ENCODE data around the gene CTRL. TPM values are rescaled to one million over a fixed set of nuclear protein-coding genes. Genes with fewer than 3 reads are reported as not detected.
A peak's percentile ranks its signal among the peaks of the same experiment; 100 is the strongest.

The CTRL gene
- total and polyA plus RNA-seq, 5 donors: 0.37 to 0.94 (median 0.54) TPM; not detected in 1

- Histone ChIP-seq H3K27me3 (ENCODE audit: control insufficient read depth, insufficient read depth) (no peaks in the 10 kb centered on the region), H3K9me3 (ENCODE audit: control insufficient read depth, low read length) (no peaks in the 10 kb centered on the region), H3K4me1 (ENCODE audit: control insufficient read depth, insufficient read depth, low read length) (no peaks in the 10 kb centered on the region), H3K27ac (ENCODE audit: low read length) (no peak overlapping the region), H3K4me3 (ENCODE audit: low read length) (no peak overlapping the region)
- intact Hi-C loops (cut with DNase I): no loop called here
- 70% methylated on average over 4 of the region's 4 CpGs for WGBS
- ATAC-seq (no peak), DNase-seq (no peak)
These were observed 28.8 kb downstream of the CTRL start for GRCh38 chr16:67902831-67903230.

DNA sequence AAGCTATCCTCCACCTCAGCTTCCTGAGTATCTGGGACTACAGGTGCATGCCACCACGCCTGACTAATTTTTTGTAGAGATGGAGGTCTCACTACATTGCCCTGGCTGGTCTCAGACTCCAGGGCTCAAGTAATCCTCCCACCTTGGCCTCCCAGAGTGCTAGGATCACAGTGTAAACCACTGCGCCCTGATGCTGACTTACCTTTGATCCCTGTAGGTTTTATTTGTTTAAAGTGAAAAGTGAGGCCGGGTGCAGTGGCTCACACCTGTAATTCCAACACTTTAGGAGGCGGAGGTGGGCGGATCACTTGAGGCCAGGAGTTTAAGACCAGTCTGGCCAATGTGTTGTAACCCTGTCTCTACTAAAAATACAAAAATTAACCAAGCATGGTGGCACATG, 29.9 kb downstream of the CTRL start:
- intact Hi-C loops (cut with DNase I): no loop called here
- no peak for ATAC-seq

DNA sequence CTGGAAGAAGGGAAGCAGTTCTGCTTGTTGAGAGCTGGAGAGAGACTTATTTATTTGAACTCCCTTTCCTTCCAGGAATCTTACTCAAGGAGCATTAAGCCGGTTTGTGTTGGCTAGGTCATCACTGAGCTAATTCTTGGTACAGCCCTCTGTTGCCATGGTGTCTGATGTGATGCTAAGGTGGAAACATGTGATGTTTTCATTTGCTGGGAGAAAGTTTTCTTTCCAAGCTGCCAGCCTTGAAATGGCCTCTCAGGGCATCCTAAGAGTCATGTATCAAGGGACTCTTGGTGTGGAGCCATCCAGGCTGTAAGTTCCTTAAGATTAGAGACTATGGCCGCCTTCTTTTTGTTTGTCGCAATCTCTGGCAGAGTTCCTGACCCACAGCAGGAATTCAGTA, 34.4 kb downstream of the CTRL start:
- peak; percentile 69 to 82 for ATAC-seq
- intact Hi-C loops (cut with DNase I): no loop called here
- WGBS: 56% methylated on average over 3 of the region's 3 CpGs

More for the DNA sequence above, 29.9 kb downstream of the CTRL start:
- Histone ChIP-seq H3K9me3 (ENCODE audit: control insufficient read depth, low read length) (no peaks in the 10 kb centered on the region), H3K4me3 (ENCODE audit: low read length) (no peak overlapping the region), H3K4me1 (ENCODE audit: control insufficient read depth, insufficient read depth, low read length) (no peaks in the 10 kb centered on the region), H3K27ac (ENCODE audit: low read length) (no peak overlapping the region), H3K27me3 (ENCODE audit: control insufficient read depth, insufficient read depth) (no peaks in the 10 kb centered on the region)
- 96% methylated on average over 5 of the region's 5 CpGs for WGBS
- DNase-seq: no peak

GRCh38 chr16:67893743-67894399, 37.8 kb downstream of the CTRL start:
- no peak for DNase-seq
- peak overlapping the region; percentile 98 for H3K27ac ChIP-seq (ENCODE audit: low read length)
- intact Hi-C loops (cut with DNase I): no loop called here
- H3K9me3 ChIP-seq (ENCODE audit: control insufficient read depth, low read length): no peaks in the 10 kb centered on the region
- H3K27me3 ChIP-seq (ENCODE audit: control insufficient read depth, insufficient read depth): no peaks in the 10 kb centered on the region
- no peak for ATAC-seq
- WGBS: 23% methylated on average over 14 of the region's 14 CpGs
- peak overlapping the region; percentile 68 for H3K4me3 ChIP-seq (ENCODE audit: low read length)
- peaks cover 3% of the 10 kb centered on the region for H3K4me1 ChIP-seq (ENCODE audit: control insufficient read depth, insufficient read depth, low read length)

More for the DNA sequence above, 34.4 kb downstream of the CTRL start:
- no peak overlapping the region for H3K4me3 ChIP-seq (ENCODE audit: low read length)
- H3K4me1 ChIP-seq (ENCODE audit: control insufficient read depth, insufficient read depth, low read length): peaks cover 3% of the 10 kb centered on the region
- peak overlapping the region; percentile 24 for H3K27ac ChIP-seq (ENCODE audit: low read length)
- H3K9me3 ChIP-seq (ENCODE audit: control insufficient read depth, low read length): no peaks in the 10 kb centered on the region
- no peaks in the 10 kb centered on the region for H3K27me3 ChIP-seq (ENCODE audit: control insufficient read depth, insufficient read depth)
- DNase-seq: peak in 1 of 3 donors; percentile 44

DNA sequence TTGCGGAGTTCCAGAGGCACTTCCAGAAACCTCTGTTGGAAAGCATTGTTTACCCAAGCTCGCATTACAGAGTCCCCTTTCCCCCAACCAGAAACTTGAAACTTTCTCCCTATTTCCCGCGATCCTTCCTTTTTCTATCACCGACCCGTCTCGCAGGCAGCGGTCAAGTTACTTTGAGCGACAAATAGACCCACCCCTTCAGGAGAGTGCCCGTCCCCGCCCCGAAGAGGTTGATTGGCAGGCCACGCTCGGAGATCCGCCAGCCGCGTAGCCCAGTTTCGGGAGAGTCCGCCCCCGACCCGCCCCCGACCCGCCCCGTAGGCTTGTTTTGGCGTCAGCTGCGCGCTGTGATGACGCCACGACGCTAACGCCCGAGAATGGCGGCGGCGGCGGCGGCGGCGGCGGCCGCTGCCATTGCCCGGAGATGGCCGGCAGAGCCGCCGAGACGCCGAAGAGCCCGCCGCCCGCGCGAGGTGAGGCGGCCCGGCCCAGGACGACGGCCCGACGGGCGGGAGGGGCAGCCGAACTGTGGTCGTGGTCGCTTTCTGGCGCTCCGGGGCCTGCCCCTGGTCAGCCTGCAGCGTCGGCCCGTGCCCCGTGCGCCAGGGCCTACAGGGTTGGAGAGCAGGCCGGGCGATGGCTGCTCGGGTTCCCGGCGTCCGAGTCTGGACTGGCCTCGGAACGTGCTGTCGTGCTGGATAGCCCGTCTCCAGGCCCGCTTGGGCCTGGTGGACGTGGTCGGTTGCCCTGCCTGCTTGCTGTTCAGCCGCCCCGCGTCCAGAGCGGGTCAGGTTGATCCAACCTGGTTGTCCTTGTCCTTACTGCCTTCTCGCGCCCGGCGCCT, 38.5 kb downstream of the CTRL start, which contains the start of gene PSKH1:
TSS of gene PSKH1 (plus strand) at position 356 of the 844 bp plus-strand sequence. CDS start 15,496 bp downstream, outside the sequence.
- DNase-seq (peak; percentile 97 to 99 (median 99)), ATAC-seq (peak; percentile 94 to 97)
- intact Hi-C loops (cut with DNase I): no loop called here
- no peaks in the 10 kb centered on the region for H3K27me3 ChIP-seq (ENCODE audit: control insufficient read depth, insufficient read depth)
- H3K9me3 ChIP-seq (ENCODE audit: control insufficient read depth, low read length): no peaks in the 10 kb centered on the region
- under 1% methylated on average over 90 of the region's 90 CpGs for WGBS
- peak within 1 kb of the TSS; percentile 68 for H3K4me3 ChIP-seq (ENCODE audit: low read length)
- peaks cover 3% of the 10 kb centered on the region for H3K4me1 ChIP-seq (ENCODE audit: control insufficient read depth, insufficient read depth, low read length)
- H3K27ac ChIP-seq (ENCODE audit: low read length): peak within 1 kb of the TSS; percentile 98

DNA sequence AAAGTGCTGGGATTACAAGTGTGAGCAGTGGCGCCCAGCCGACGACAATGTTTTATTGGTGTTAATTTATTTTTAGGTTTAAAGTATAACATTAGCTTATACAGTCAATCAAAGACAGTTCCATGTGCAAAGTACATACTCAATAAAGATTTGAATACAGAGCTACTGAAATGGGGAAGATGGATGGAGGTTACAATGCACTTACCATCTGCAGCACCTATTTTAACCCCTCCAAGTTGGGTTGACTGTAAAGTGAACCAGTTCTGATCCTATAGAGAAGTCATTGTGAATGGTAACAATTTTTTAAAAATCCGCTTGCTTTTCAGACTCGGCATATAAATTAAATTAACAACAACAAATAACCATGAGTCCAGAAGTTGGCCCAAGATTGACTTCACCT, 39.3 kb downstream of the CTRL start:
- H3K27me3 ChIP-seq (ENCODE audit: control insufficient read depth, insufficient read depth): no peaks in the 10 kb centered on the region
- H3K4me3 ChIP-seq (ENCODE audit: low read length): peak overlapping the region; percentile 68
- no peak overlapping the region for H3K27ac ChIP-seq (ENCODE audit: low read length)
- WGBS: 68% methylated on average over 5 of the region's 5 CpGs
- DNase-seq: no peak
- no peaks in the 10 kb centered on the region for H3K9me3 ChIP-seq (ENCODE audit: control insufficient read depth, low read length)
- intact Hi-C loops (cut with DNase I): no loop called here
- peaks cover 3% of the 10 kb centered on the region for H3K4me1 ChIP-seq (ENCODE audit: control insufficient read depth, insufficient read depth, low read length)
- ATAC-seq: no peak

- H3K27me3 ChIP-seq (ENCODE audit: control insufficient read depth, insufficient read depth): no peaks in the 10 kb centered on the region
- no peak overlapping the region for H3K4me3 ChIP-seq (ENCODE audit: low read length)
- no peak for ATAC-seq
- no peaks in the 10 kb centered on the region for H3K9me3 ChIP-seq (ENCODE audit: control insufficient read depth, low read length)
- no peaks in the 10 kb centered on the region for H3K4me1 ChIP-seq (ENCODE audit: control insufficient read depth, insufficient read depth, low read length)
- intact Hi-C loops (cut with DNase I): loop anchor here in 1 of 4 donors (10.0 kb wide), 1 partner anchor 146 kb away; no protein-coding TSS in a partner anchor
- 84% methylated on average over 3 of the region's 3 CpGs for WGBS
- H3K27ac ChIP-seq (ENCODE audit: low read length): no peak overlapping the region
- DNase-seq: no peak
These were observed 43.3 kb downstream of the CTRL start for GRCh38 chr16:67888331-67888730.

DNA sequence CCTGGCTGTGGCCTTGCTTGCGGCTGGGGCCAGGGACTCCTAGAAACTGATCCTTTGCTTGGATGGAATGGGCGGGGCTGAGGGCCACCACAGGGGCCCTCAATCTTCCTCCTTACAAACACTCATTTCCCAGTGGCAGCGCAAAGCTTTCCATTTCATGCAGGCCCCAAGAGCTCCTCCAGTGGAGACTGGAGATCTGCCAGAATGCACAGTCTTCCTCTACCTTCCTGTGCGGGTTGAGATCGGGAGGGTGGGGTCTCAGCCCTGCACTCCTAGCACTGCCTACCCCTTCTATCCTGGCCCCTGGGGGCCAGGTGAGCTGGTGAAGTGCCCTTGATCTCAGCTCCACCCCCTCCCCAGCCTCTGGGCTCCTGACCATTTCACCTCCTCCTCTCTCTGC, 45.3 kb downstream of the CTRL start:
- Histone ChIP-seq H3K27ac (ENCODE audit: low read length) (no peak overlapping the region), H3K27me3 (ENCODE audit: control insufficient read depth, insufficient read depth) (no peaks in the 10 kb centered on the region), H3K4me3 (ENCODE audit: low read length) (no peak overlapping the region), H3K9me3 (ENCODE audit: control insufficient read depth, low read length) (no peaks in the 10 kb centered on the region), H3K4me1 (ENCODE audit: control insufficient read depth, insufficient read depth, low read length) (peaks cover 3% of the 10 kb centered on the region)
- WGBS: 92% methylated on average over 5 of the region's 5 CpGs
- DNase-seq (peak in 1 of 3 donors; percentile 13), ATAC-seq (no peak)
- intact Hi-C loops (cut with DNase I): loop anchor here in 1 of 4 donors (10.0 kb wide), 1 partner anchor 148 kb away; no protein-coding TSS in a partner anchor

DNA sequence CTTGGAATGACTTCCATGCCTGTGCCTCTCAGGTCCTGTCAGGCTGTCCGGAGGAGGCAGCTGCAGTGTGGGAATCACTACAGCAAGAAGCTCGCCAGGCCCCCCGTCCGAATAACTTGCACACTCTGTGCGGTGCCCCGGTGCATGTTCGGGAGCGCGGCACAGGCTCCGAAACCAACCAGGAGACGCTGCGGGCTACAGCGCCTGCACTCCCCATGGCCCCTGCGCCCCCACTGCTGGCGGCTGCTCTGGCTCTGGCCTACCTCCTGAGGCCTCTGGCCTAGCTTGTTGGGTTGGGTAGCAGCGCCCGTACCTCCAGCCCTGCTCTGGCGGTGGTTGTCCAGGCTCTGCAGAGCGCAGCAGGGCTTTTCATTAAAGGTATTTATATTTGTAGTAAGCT, 45.7 kb downstream of the CTRL start:
- WGBS: 93% methylated on average over 19 of the region's 19 CpGs
- ATAC-seq: no peak
- H3K27me3 ChIP-seq (ENCODE audit: control insufficient read depth, insufficient read depth): no peaks in the 10 kb centered on the region
- no peak overlapping the region for H3K4me3 ChIP-seq (ENCODE audit: low read length)
- H3K27ac ChIP-seq (ENCODE audit: low read length): no peak overlapping the region
- DNase-seq: peak in 1 of 3 donors; percentile 60
- peaks cover 3% of the 10 kb centered on the region for H3K4me1 ChIP-seq (ENCODE audit: control insufficient read depth, insufficient read depth, low read length)
- intact Hi-C loops (cut with DNase I): loop anchor here in 1 of 4 donors (10.0 kb wide), 1 partner anchor 149 kb away; no protein-coding TSS in a partner anchor
- no peaks in the 10 kb centered on the region for H3K9me3 ChIP-seq (ENCODE audit: control insufficient read depth, low read length)

- Histone ChIP-seq H3K4me3 (ENCODE audit: low read length) (no peak overlapping the region), H3K27me3 (ENCODE audit: control insufficient read depth, insufficient read depth) (no peaks in the 10 kb centered on the region), H3K9me3 (ENCODE audit: control insufficient read depth, low read length) (no peaks in the 10 kb centered on the region), H3K4me1 (ENCODE audit: control insufficient read depth, insufficient read depth, low read length) (peaks cover 3% of the 10 kb centered on the region), H3K27ac (ENCODE audit: low read length) (no peak overlapping the region)
- intact Hi-C loops (cut with DNase I): loop anchor here in 1 of 4 donors (10.0 kb wide), 1 partner anchor 149 kb away; no protein-coding TSS in a partner anchor
- WGBS: 94% methylated on average over 12 of the region's 12 CpGs
- DNase-seq (no peak), ATAC-seq (no peak)
These were observed 46.1 kb downstream of the CTRL start for GRCh38 chr16:67885545-67885944.

DNA sequence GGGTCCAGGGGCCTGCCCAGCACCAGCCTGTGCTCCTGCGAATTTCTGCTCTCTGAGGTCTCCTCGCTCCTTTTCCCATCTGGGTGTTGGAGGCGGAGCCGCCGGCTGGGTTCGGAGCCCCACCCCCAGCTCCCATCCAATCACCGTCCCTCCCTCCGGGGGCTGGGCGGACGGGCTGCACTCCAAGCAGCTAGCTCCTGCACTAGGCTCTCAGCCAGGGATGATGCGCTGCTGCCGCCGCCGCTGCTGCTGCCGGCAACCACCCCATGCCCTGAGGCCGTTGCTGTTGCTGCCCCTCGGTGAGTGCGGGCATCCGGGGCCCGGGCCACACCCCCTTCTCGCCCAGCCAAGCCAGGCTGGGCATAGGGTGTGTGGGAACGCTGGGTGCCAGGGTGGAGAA, 47.0 kb downstream of the CTRL start, which contains the start of gene NRN1L:
TSS of gene NRN1L (plus strand) at position 202 of the 400 bp plus-strand sequence. CDS start at position 221, 19 bp downstream.
- Histone ChIP-seq H3K27me3 (ENCODE audit: control insufficient read depth, insufficient read depth) (no peaks in the 10 kb centered on the region), H3K9me3 (ENCODE audit: control insufficient read depth, low read length) (no peaks in the 10 kb centered on the region), H3K4me3 (ENCODE audit: low read length) (no peak within 1 kb of the TSS), H3K4me1 (ENCODE audit: control insufficient read depth, insufficient read depth, low read length) (peaks cover 3% of the 10 kb centered on the region), H3K27ac (ENCODE audit: low read length) (peak within 1 kb of the TSS; percentile 65)
- DNase-seq: peak; percentile 92 to 96 (median 96)
- intact Hi-C loops (cut with DNase I): loop anchor here in 3 of 4 donors (5.0 to 10.0 kb wide), 2 partner anchors 43 to 150 kb away; no protein-coding TSS in a partner anchor
- peak; percentile 87 to 92 for ATAC-seq
- WGBS: 27% methylated on average over 22 of the region's 22 CpGs

Data from right cardiac atrium (tissue), 5 donors.